Measurements from ENCODE around the gene NANS. TPM values are rescaled to one million over a fixed set of nuclear protein-coding genes. Genes with fewer than 3 reads are reported as not detected.

Gene NANS
- polyA plus RNA-seq, 1 donor: 40.3 TPM

- DNase-seq: peak; percentile 70
These were observed 21.7 kb upstream of the NANS start for GRCh38 chr9:98034593-98035546.

DNA sequence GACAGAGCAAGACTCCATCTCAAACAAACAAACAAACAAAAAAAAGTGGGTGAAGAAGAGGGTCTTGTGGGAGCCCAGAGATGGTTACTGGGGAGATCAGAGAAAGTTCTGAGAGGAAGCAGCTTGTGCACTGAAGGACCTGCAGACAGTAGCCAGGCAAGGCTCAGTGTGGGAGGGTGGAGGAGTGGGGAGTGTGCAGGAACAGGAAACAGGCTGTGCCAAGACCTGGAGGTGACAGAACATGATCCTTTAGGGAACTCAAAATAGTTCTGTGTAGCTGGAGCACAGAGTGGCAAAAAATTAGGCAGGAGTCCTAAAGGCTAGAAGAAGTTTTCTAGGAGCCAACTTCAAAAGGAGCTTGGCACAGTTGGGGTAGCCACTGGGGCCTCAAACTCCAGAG, 19.2 kb upstream of the NANS start:
- DNase-seq: no peak

- DNase-seq: no peak
These were observed 17.6 kb upstream of the NANS start for GRCh38 chr9:98038958-98039357.

DNA sequence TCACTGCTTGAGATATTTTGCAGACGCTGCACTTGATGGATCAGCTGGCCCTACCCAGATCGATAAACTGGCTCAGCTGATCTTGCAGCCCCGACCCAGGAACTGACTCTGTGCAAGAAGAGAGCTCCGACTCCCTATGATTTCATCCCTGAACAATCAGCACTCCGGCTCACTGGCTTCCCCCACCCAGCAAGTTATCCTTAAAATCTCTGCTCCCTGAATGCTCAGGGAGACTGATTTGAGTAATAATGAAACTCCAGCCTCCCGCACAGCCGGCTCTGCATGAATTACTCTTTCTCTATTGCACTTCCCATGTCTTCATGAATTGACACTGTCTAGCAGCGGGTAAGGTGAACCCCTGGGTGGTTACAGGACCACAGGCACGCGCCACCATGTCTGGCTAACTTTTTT, 16.9 kb upstream of the NANS start:
- DNase-seq: no peak

GRCh38 chr9:98040212-98040611, 16.3 kb upstream of the NANS start:
- DNase-seq: no peak

GRCh38 chr9:98043915-98044314, 12.6 kb upstream of the NANS start:
- DNase-seq: no peak

DNA sequence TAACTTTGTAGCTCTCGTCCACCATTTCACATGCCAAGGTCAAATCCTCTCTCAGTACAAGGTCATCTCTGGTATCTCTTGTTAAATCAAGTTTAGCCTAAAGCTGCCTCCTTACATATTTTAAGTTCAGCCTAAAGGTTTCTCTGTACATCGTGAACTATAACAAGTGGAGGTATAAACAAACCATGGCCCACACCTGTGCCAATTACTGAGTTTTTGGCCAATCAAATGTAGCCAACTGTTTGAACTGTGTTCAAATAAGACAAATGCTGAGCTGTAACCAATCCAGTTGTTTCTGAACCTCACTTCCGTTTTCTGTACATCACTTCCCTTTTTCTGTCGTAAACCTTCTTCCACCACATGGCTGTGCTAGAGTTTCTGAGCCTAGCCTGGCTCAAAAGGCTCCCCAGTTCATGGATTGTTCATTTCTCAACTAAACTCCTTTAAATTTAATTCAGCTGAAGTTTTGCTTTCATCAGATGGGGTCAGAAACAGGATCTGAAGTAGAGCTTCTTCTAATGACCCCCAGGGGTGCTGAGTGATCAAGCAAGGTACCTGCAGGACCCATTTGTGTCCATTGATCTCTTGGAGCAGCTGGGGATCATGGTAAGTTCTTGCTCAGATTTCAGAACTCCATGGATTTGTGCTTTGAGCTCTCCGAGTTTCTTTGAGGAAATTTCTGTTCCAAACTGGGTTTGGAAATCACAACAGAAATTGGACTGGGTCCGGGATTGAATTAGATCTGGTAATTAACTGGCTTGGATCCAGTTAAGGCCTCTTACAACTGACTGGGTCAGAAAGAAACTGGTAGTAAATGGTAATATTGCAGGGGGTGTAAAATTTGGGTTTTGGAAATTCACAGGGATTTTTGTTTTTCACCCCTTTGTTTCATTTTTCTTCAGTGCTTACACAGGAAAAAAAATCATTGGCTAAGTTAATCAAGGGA, 11.0 kb upstream of the NANS start:
- no peak for DNase-seq

- DNase-seq: no peak
These were observed 10.4 kb upstream of the NANS start for GRCh38 chr9:98046180-98046543.

GRCh38 chr9:98047002-98047401, 9.5 kb upstream of the NANS start:
- no peak for DNase-seq

DNA sequence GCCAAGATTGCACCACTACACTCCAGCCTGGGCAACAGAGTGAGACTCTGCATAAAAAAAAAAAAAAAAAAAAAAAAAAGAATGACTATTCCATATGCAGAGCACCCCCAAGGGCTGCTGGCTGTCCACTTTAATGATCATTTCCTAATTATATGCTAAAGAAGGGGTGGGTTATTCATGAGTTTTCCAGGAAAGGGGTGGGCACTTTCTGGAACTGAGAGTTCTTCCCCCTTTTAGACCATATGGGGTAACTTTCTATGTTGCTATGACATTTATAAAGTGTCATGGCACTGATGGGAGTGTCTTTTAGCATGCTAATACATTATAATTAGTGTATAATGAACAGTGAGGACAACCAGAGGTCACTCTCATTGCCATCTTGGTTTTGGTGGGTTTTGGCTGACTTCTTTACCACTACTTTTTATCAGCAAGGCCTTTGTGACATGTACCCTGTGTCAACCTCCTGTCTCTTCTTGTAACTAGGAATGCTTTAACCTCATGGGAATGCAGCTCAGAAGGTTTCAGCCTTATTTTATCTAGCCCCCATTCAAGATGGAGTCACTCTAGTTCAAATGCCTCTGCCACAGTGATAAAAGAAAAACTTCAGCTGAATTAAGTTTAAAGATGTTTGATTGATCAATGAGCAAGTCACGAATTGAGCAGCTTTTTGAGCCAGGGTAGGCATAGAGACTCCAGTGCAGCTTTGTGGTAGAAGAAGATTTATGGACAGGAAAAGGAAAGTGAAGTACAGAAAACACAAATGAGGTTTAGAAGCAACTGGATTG, 7.1 kb upstream of the NANS start:
- DNase-seq: no peak

GRCh38 chr9:98050351-98050750, 6.2 kb upstream of the NANS start:
- no peak for DNase-seq

- no peak for DNase-seq
These were observed 2.1 kb upstream of the NANS start for GRCh38 chr9:98054376-98054951.

DNA sequence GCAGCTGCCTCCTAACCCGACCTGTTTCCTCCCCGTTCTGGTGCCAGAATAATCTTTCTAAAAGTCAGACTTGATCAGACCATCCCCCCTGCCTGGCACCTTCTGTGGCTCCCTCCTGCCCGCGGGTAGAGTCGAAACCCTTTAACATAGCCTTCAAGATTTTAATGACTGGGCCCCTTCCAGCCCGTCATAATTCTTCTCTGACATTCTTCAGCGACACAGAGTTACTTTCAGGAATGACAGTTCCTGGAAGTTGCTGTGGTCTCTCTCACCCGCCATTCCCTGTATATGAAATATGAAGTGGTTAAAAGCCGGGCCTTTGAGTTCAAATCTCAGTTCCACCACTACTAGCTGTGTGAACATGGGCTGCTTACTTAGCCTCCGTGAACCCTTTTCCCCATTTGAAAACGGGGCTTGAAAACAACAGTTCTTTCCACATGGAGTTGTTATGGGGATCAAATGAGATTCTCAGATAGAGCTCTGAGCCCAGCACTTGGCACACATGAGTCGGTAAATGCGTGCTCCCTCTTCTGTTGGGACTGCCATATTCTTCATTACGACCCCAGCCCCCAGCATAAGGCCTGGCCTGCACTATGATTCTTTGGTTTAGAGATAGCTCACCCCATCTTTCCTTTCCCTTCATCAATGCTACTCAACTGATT, 737 bp downstream of the NANS start:
- DNase-seq: peak; percentile 30

DNA sequence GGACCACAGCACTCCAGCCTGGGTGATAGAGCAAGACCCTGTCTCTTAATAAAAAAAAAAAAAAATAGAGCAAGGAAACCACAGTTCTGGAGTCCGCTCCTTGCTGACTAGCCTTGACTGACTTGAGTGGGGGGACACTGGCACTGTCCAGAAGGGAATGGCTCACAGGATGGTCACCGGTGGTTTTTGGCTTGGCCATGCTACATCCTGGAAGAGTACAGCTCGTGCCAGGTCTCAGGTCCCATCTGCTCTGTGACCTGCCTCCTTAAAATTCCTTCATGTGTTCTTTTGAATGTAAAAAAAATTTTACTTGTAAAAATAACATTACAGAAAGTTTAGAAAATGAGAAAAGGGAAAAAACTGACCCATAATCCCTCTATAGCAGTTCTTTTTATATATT, 5.6 kb downstream of the NANS start:
- no peak for DNase-seq

DNA sequence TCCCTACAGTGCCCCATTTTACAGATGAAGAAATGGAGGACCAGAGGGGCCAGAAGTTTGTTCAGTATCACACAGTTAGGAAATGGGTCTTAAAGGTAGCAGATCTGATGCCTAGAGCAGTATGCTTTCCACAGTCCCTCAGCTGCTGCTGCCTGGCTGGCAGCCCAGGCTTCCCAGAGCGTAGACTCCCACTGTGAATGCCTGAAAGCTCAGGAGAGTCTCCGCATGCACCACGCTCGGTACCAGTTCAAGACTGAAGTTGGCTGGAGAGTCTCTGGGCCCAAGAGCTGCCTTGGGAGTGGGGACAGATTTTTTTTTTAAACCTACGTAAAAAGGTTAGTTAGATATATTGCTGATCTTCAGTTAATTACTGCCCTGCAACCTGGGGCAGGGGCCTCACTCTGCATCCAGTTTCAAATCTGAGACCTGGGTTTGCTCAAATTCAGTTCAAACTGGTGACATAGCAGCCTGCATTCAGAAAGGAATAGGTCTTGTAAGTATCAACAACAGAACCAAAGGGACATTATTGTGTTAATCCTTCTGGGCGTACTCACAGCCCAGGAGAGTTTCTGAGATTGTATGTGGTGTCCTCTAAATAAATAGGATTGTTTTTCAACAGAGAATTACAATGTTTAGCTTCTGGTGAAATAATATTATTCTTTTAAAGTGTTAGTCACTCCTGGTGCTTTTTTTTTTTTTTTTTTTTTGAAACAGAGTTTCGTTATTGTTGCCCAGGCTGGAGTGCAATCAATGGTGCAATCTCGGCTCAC, 8.3 kb downstream of the NANS start:
- no peak for DNase-seq

DNA sequence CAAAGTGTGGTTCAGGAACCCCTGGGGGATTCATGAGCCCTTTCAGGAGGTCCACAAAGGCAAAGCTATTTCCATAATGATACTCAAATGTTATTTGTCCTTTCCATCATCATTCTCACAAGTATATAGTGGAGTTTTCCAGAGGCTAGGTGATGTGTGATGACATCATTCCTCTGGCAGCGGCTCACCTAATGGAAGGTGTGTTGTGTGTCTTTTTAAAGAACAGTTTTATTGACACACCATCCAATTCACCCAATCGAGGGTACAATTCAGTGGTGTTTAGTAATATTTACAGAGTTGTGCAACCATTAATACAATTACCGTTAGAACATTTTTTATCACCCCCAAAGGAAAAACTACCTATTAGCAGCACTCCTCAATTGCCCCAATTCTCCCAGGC, 9.7 kb downstream of the NANS start:
- no peak for DNase-seq

GRCh38 chr9:98067184-98067583, 10.7 kb downstream of the NANS start:
- no peak for DNase-seq

- no peak for DNase-seq
These were observed 13.0 kb downstream of the NANS start for GRCh38 chr9:98069551-98069950.

- no peak for DNase-seq
These were observed 14.2 kb downstream of the NANS start for GRCh38 chr9:98070704-98071103.

- no peak for DNase-seq
These were observed 15.2 kb downstream of the NANS start for GRCh38 chr9:98071737-98072136.

All from left kidney (tissue), 2 donors.